ENCODE results near the gene RYK. TPM values are rescaled to one million over a fixed set of nuclear protein-coding genes. Genes with fewer than 3 reads are reported as not detected.

RYK gene
- total and polyA plus RNA-seq, 2 donors (not counting 1 experiment from before 2014, with no cell fraction given), result 60.6 to 112 TPM

DNA sequence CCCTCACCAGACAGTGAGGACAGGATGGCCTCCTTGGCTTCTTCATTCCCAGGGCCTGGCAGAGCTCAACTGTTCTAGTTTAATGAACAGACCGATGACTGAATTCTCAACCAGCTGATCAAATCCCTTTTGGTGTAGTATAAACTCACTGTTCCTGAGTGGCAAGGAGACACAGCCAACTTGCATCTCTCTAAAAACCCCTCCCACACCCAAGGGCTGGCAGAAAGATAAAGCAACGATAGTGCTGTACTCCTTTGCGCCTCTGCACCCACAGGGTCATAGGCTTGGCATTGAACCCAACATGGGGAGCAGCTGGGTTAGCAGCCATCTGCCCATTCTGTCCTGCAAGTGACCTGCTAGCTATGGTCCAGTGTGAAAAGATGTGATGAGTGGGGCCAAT is 103.2 kb downstream of the RYK start:
- no peak overlapping the region for H2AFZ ChIP-seq (ENCODE audit: low read length)
- H3K36me3 ChIP-seq (ENCODE audit: control insufficient read depth, insufficient read depth, low read length), result no peaks in the 10 kb centered on the region
- no peaks in the 10 kb centered on the region for H3K27me3 ChIP-seq (ENCODE audit: control insufficient read depth, insufficient read depth, low read length)
- TF ChIP-seq, protein P1, sequence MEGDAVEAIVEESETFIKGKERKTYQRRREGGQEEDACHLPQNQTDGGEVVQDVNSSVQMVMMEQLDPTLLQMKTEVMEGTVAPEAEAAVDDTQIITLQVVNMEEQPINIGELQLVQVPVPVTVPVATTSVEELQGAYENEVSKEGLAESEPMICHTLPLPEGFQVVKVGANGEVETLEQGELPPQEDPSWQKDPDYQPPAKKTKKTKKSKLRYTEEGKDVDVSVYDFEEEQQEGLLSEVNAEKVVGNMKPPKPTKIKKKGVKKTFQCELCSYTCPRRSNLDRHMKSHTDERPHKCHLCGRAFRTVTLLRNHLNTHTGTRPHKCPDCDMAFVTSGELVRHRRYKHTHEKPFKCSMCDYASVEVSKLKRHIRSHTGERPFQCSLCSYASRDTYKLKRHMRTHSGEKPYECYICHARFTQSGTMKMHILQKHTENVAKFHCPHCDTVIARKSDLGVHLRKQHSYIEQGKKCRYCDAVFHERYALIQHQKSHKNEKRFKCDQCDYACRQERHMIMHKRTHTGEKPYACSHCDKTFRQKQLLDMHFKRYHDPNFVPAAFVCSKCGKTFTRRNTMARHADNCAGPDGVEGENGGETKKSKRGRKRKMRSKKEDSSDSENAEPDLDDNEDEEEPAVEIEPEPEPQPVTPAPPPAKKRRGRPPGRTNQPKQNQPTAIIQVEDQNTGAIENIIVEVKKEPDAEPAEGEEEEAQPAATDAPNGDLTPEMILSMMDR (conservative IDR thresholded peaks at IDR 0.05 in 1 of 2, IDR thresholded peaks at IDR 0.05 in 1 of 2; ENCODE audit: low read depth in 1 of 2, low read length in 2 of 2), result no peak
- TF ChIP-seq EZH2 (IDR thresholded peaks at IDR 0.05; ENCODE audit: low read length, missing control alignments), result no peak
- no peak overlapping the region for H3K27ac ChIP-seq (ENCODE audit: insufficient read depth, low read length)
- no peaks in the 10 kb centered on the region for H4K20me1 ChIP-seq (ENCODE audit: control insufficient read depth, extremely low read depth, insufficient read depth, low read length)
- H3K4me1 ChIP-seq (ENCODE audit: control insufficient read depth, extremely low read depth, insufficient read depth, low read length), result no peaks in the 10 kb centered on the region
- H3K79me2 ChIP-seq (ENCODE audit: control insufficient read depth, insufficient read depth, low read length), result no peaks in the 10 kb centered on the region
- H3K4me2 ChIP-seq (ENCODE audit: extremely low read depth, insufficient read depth, low read length), result no peak overlapping the region
- DNase-seq (ENCODE audit: low read depth in 2 of 2), result no peak
- H3K4me3 ChIP-seq (replicated peaks in 1 of 4; ENCODE audit: control extremely low read depth in 1 of 4, insufficient read depth in 1 of 4, low read depth in 3 of 4, low read length in 4 of 4), result no peak overlapping the region
- no peaks in the 10 kb centered on the region for H3K9me3 ChIP-seq (ENCODE audit: control insufficient read depth, insufficient read depth, low read depth, low read length)
- no peak overlapping the region for H3K9ac ChIP-seq (ENCODE audit: insufficient read depth, low read length)

DNA sequence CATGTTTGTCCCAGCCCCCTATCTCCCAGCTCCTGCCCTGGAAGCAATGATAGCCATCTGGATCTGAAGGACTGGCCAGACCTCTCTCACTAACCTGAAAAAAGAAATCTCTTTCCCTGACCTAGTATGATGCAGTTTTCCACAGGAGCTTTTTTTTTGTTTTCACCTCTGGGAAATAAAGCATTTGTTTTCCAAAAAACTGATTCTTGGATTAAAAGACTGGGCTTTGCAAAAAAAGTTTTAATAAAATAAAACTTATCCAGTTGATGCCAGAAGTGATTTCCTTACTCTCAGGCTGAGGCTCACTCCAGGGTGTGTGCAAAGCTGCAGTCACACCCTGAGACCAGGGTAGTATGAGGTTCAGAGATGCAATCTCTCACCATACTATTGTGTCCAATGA is 104.0 kb downstream of the RYK start:
- Histone ChIP-seq H3K36me3 (ENCODE audit: control insufficient read depth, insufficient read depth, low read length) (no peaks in the 10 kb centered on the region), H3K4me2 (ENCODE audit: extremely low read depth, insufficient read depth, low read length) (no peak overlapping the region), H3K9me3 (ENCODE audit: control insufficient read depth, insufficient read depth, low read depth, low read length) (no peaks in the 10 kb centered on the region), H3K4me3 (replicated peaks in 1 of 4; ENCODE audit: control extremely low read depth in 1 of 4, insufficient read depth in 1 of 4, low read depth in 3 of 4, low read length in 4 of 4) (no peak overlapping the region), H2AFZ (ENCODE audit: low read length) (no peak overlapping the region), H3K9ac (ENCODE audit: insufficient read depth, low read length) (no peak overlapping the region), H3K4me1 (ENCODE audit: control insufficient read depth, extremely low read depth, insufficient read depth, low read length) (no peaks in the 10 kb centered on the region), H3K27me3 (ENCODE audit: control insufficient read depth, insufficient read depth, low read length) (no peaks in the 10 kb centered on the region), H4K20me1 (ENCODE audit: control insufficient read depth, extremely low read depth, insufficient read depth, low read length) (no peaks in the 10 kb centered on the region), H3K27ac (ENCODE audit: insufficient read depth, low read length) (no peak overlapping the region), H3K79me2 (ENCODE audit: control insufficient read depth, insufficient read depth, low read length) (no peaks in the 10 kb centered on the region)
- TF ChIP-seq EZH2 (IDR thresholded peaks at IDR 0.05; ENCODE audit: low read length, missing control alignments), result no peak
- TF ChIP-seq, protein P1 (conservative IDR thresholded peaks at IDR 0.05 in 1 of 2, IDR thresholded peaks at IDR 0.05 in 1 of 2; ENCODE audit: low read depth in 1 of 2, low read length in 2 of 2), result no peak
- DNase-seq (ENCODE audit: low read depth in 2 of 2), result no peak

DNA sequence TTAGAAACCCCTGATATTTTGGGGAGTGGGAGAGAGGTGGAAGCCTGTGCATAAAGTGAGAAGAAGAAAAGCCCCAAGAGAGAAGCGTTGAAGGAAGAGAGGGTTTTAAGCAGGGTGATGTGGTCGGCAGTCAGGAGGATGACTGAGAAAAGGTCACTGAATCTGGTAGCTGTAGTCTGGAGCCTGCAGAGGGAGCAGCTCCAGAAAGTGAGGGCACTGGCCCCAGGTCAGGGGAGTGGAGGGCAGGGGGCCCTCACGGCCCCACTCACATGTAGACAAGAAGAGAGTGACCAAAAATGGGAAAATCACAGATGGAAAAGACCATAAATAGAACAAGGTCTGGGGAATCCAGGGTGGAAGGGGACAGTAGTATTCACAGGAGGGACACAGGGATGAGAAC is 105.5 kb downstream of the RYK start:
- no peak overlapping the region for H3K4me2 ChIP-seq (ENCODE audit: extremely low read depth, insufficient read depth, low read length)
- no peaks in the 10 kb centered on the region for H3K4me1 ChIP-seq (ENCODE audit: control insufficient read depth, extremely low read depth, insufficient read depth, low read length)
- H3K4me3 ChIP-seq (replicated peaks in 1 of 4; ENCODE audit: control extremely low read depth in 1 of 4, insufficient read depth in 1 of 4, low read depth in 3 of 4, low read length in 4 of 4), result no peak overlapping the region
- H3K36me3 ChIP-seq (ENCODE audit: control insufficient read depth, insufficient read depth, low read length), result no peaks in the 10 kb centered on the region
- no peak overlapping the region for H3K27ac ChIP-seq (ENCODE audit: insufficient read depth, low read length)
- H3K79me2 ChIP-seq (ENCODE audit: control insufficient read depth, insufficient read depth, low read length), result no peaks in the 10 kb centered on the region
- no peak overlapping the region for H2AFZ ChIP-seq (ENCODE audit: low read length)
- no peaks in the 10 kb centered on the region for H3K9me3 ChIP-seq (ENCODE audit: control insufficient read depth, insufficient read depth, low read depth, low read length)
- no peaks in the 10 kb centered on the region for H3K27me3 ChIP-seq (ENCODE audit: control insufficient read depth, insufficient read depth, low read length)
- no peak overlapping the region for H3K9ac ChIP-seq (ENCODE audit: insufficient read depth, low read length)
- no peak for TF ChIP-seq EZH2 (IDR thresholded peaks at IDR 0.05; ENCODE audit: low read length, missing control alignments)
- TF ChIP-seq, protein P1 (conservative IDR thresholded peaks at IDR 0.05 in 1 of 2, IDR thresholded peaks at IDR 0.05 in 1 of 2; ENCODE audit: low read depth in 1 of 2, low read length in 2 of 2), result no peak
- no peak for DNase-seq (ENCODE audit: low read depth in 2 of 2)
- H4K20me1 ChIP-seq (ENCODE audit: control insufficient read depth, extremely low read depth, insufficient read depth, low read length), result no peaks in the 10 kb centered on the region
